ENCODE measurements around the gene BBLN.

Gene BBLN

GRCh38 chr9:128208946-128209669 lies 49.0 kb downstream of the BBLN start:
- H2AFZ ChIP-seq (ENCODE audit: low read length): no peak overlapping the region
- H3K79me2 ChIP-seq (ENCODE audit: insufficient read depth, low read length): no peaks in the 10 kb centered on the region
- TF ChIP-seq CTCF (IDR thresholded peaks at IDR 0.05; ENCODE audit: low read length): no peak
- no peak for TF ChIP-seq EZH2 (IDR thresholded peaks at IDR 0.05; ENCODE audit: borderline replicate concordance, low read length)
- H3K9ac ChIP-seq (ENCODE audit: low read length): no peak overlapping the region
- H3K27ac ChIP-seq (ENCODE audit: low read depth, low read length, poor library complexity, severe bottlenecking): no peak overlapping the region
- H3K4me2 ChIP-seq (ENCODE audit: low read length): no peak overlapping the region
- H3F3A ChIP-seq (ENCODE audit: insufficient read depth, low read length): no peaks in the 10 kb centered on the region
- H3K9me2 ChIP-seq (ENCODE audit: low read depth, low read length): no peaks in the 10 kb centered on the region
- H3K4me3 ChIP-seq (ENCODE audit: low read depth, low read length, poor library complexity, severe bottlenecking): no peak overlapping the region
- no peaks in the 10 kb centered on the region for H3K36me3 ChIP-seq (ENCODE audit: insufficient read depth, low read length)
- no peaks in the 10 kb centered on the region for H4K20me1 ChIP-seq (ENCODE audit: insufficient read depth, low read length)
- no peaks in the 10 kb centered on the region for H3K4me1 ChIP-seq (ENCODE audit: insufficient read depth, low read length, severe bottlenecking)
- no peaks in the 10 kb centered on the region for H3K9me3 ChIP-seq (ENCODE audit: low read length)
- peaks cover 36% of the 10 kb centered on the region for H3K27me3 ChIP-seq (ENCODE audit: insufficient read depth, low read length)

GRCh38 chr9:128211186-128211980 lies 51.3 kb downstream of the BBLN start:
- Histone ChIP-seq H3K9me2 (ENCODE audit: low read depth, low read length) (no peaks in the 10 kb centered on the region), H3K79me2 (ENCODE audit: insufficient read depth, low read length) (no peaks in the 10 kb centered on the region), H3K36me3 (ENCODE audit: insufficient read depth, low read length) (no peaks in the 10 kb centered on the region), H3K4me3 (ENCODE audit: low read depth, low read length, poor library complexity, severe bottlenecking) (no peak overlapping the region), H3K9ac (ENCODE audit: low read length) (no peak overlapping the region), H3K9me3 (ENCODE audit: low read length) (no peaks in the 10 kb centered on the region), H3K4me2 (ENCODE audit: low read length) (no peak overlapping the region), H3K27ac (ENCODE audit: low read depth, low read length, poor library complexity, severe bottlenecking) (no peak overlapping the region), H2AFZ (ENCODE audit: low read length) (no peak overlapping the region), H3K4me1 (ENCODE audit: insufficient read depth, low read length, severe bottlenecking) (no peaks in the 10 kb centered on the region), H4K20me1 (ENCODE audit: insufficient read depth, low read length) (no peaks in the 10 kb centered on the region), H3K27me3 (ENCODE audit: insufficient read depth, low read length) (peaks cover 19% of the 10 kb centered on the region), H3F3A (ENCODE audit: insufficient read depth, low read length) (no peaks in the 10 kb centered on the region)
- TF ChIP-seq EZH2 (IDR thresholded peaks at IDR 0.05; ENCODE audit: borderline replicate concordance, low read length) (no peak), CTCF (IDR thresholded peaks at IDR 0.05; ENCODE audit: low read length) (no peak)

GRCh38 chr9:128211981-128212281 lies 51.9 kb downstream of the BBLN start:
- Histone ChIP-seq H3K27me3 (ENCODE audit: insufficient read depth, low read length) (peaks cover 24% of the 10 kb centered on the region), H3K9me2 (ENCODE audit: low read depth, low read length) (no peaks in the 10 kb centered on the region), H3K9me3 (ENCODE audit: low read length) (no peaks in the 10 kb centered on the region), H3K4me3 (ENCODE audit: low read depth, low read length, poor library complexity, severe bottlenecking) (no peak overlapping the region), H4K20me1 (ENCODE audit: insufficient read depth, low read length) (no peaks in the 10 kb centered on the region), H3K36me3 (ENCODE audit: insufficient read depth, low read length) (no peaks in the 10 kb centered on the region), H3K79me2 (ENCODE audit: insufficient read depth, low read length) (no peaks in the 10 kb centered on the region), H3K9ac (ENCODE audit: low read length) (no peak overlapping the region), H3F3A (ENCODE audit: insufficient read depth, low read length) (no peaks in the 10 kb centered on the region), H2AFZ (ENCODE audit: low read length) (no peak overlapping the region), H3K4me1 (ENCODE audit: insufficient read depth, low read length, severe bottlenecking) (no peaks in the 10 kb centered on the region), H3K27ac (ENCODE audit: low read depth, low read length, poor library complexity, severe bottlenecking) (no peak overlapping the region), H3K4me2 (ENCODE audit: low read length) (no peak overlapping the region)
- no peak for TF ChIP-seq CTCF (IDR thresholded peaks at IDR 0.05; ENCODE audit: low read length)
- TF ChIP-seq EZH2 (IDR thresholded peaks at IDR 0.05; ENCODE audit: borderline replicate concordance, low read length): no peak

All from OCI-LY1 (cell line).